ENCODE measurements around the gene SAMD4B.
"Not testable (repeated sequence)": the region's sequence is repeated elsewhere in the genome, so short reads cannot be mapped to it uniquely, and the experiment has no call there.

SAMD4B gene

GRCh38 chr19:39310558-39311311 lies 31.5 kb upstream of the SAMD4B start:
- no peak for DNase-seq

DNA sequence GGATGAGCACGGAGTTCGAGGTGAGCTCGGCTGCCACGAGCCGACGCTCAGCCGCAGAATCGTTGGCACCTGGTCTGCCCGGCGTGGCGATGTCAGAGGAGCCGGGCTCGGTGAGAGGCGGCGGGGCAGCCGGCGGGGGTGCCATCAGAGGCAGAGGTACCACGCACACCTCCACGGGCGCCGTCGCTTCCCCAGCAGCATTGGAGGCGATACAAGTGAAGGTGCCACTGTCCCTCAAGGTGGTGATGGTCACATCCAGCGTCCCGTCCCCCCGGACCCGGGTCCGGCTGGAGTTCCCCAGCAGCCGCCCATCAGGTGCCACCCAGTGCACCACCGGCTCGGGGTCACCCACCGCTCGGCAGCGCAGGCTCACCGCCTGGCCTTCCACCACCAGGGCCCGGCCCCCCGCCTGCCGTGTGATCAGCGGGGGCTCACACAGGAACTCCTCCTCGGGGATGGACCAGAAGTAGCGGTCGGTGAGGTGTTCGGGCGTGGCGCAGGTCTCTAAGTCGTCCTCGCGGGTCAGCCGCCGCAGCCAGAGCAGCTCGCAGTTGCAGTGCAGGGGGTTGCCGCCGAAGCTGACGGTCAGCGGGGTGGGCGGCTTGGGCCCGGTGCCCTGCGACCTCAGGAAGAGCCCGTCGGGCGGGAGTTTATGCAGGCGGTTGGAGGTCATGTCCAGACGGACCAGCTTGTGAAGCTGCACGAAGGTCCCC lies 28.0 kb upstream of the SAMD4B start:
- DNase-seq = no peak

DNA sequence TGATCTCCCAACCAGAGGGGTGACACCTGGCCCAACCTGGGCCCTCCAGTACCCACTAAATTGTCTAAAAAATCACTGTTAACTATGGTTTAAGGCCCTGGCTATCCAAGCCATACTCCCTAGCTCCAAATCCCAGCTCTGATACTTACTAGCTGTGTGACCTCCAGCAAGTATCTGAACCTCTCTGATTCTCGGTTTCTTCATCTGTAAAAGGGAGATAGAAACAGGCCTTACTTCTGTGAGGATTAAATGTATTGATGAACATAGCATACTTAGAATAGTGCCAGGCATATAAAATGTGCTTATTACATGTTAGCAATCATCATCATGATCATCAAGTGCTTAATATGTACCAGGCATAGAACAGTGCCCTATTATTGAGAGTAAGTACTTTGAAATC lies 26.3 kb upstream of the SAMD4B start:
- DNase-seq = no peak

DNA sequence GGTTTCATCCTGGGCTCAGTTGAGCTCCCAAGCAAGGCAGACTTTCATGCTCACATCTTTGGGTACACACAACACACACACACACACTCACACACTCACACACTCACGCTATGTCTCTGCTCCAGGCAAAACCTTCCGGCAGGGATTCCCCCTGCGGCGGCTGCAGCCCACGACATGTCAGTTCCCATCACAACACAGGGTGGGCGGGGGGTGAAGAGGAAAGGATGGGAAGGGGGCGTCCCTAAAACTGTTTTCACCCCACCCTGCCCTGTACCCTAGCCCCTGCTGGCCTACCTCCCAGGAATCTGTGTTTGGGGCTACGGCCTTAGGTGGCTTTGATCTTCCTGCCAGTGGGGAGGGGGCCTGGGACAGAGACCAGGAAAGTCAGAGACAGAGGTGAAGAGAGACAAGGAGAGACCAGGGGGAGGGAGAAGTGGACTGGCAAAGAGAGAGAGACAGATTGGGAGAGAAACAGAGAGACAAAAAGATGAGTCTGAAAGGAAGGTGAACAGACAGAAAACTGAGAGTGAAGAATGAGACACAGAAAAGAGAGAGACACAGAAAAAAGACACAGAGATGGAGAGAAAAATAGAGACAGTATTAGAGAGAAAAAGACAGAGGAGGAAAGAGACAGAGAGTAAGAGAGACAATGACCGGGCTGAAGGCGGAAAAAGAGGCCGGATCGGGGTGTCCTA lies 25.4 kb upstream of the SAMD4B start:
- DNase-seq = no peak

DNA sequence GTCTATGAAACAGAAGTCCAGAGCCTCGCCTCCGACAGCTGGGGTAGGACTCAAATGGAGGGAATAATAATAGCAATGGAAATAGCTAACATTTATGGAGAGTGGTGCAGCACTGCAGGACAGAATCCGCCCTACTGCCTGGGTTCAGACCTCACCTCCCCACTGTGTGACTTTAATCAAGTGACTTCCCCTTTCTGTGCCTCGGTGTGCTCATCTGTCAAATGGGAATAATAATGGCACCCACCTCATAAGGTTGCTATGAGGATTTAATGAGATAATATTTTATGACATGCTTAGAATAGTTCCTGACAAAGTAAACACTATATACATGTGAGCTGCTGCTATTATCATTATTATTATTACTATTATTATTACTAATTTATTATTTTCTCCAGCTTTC lies 24.7 kb upstream of the SAMD4B start:
- DNase-seq = no peak

GRCh38 chr19:39318071-39318470 lies 24.1 kb upstream of the SAMD4B start:
- no peak for DNase-seq

DNA sequence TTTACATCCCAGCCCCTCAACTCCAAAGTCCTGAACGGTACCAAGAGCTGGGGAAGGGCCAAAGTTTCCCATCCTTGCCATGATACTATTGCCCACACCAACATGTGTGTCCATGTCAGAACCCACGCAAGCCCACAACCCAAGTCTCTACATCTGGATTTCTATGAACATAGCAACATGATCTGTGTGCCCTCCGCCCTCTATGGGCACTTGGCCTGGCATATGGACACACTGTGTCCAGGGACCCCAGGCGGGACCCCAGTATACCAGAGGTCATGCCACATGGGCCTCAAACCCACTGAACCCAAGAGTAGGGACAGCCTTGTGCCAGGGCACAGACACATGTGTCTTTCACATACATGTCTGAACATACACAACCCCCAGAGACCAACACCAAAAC lies 23.5 kb upstream of the SAMD4B start:
- DNase-seq = no peak

GRCh38 chr19:39319098-39319891 lies 22.9 kb upstream of the SAMD4B start:
- DNase-seq = no peak

DNA sequence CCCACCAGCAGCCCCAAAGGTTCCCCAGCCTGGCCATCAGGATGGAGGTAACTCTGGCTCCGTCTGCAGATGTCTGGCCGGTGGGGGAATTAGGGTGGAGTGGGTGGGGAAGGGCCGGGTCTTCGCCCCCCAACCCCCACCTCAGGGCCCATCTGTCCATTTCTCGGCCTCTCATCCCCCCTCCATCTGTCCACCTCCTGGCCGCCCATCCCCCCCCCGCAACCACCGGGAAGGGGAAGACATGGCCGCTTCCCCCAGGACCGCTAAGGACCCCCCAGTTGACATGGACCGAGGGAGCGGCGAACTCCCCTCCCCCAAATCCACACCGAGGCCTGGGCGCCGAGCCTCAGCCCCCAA lies 22.4 kb upstream of the SAMD4B start:
- DNase-seq = no peak

DNA sequence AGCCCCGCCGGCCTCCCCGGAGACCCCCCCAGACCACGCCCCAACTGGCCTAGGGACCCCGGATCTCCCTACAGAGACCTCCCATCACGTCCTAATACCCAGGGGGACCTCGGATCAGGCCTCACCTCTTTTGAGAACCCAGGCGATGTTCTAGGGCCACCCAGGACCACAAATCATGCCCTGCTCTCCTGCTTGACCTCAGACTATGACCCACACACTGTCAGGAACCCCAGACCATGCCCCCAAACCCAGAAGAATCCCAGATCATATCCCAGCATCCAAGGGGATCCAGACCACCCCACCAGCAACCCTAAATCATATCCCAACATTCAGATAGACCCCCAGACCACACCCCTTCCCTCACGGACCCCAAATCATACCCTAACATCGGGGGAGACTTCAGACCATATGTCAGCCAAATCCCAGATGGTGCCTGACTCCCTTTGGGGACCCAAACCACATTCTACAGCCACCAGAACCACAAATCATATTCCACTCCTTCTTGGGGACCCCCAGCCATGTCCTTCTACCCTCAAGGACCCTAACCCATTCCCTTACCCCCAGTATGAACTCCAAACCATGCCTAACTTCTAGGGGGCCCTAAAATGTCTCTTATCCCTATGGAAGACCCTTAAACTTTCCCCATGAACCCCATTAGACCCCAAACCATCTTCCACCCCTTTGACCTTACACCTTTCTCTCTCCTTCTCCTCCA lies 20.9 kb upstream of the SAMD4B start:
- no peak for DNase-seq

DNA sequence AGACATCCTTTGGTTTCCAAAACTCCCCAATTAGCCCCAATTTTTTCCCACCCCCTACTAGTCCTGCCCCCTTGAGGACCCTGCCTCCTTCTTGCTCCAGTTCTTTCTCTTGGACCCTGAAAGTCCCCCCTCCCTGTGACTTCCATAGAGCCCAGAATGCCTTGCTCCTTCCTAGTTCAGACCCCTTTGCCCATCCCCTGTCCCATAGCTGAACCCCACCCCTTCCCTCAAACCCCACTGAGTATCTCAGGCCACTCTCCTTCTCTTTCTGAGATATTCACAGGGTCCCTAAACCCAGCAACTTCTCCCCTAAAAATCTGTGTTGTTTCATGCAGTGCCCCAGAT lies 20.4 kb upstream of the SAMD4B start:
- DNase-seq = no peak

- DNase-seq = no peak
Observed at GRCh38 chr19:39324242-39324842, 17.9 kb upstream of the SAMD4B start.

DNA sequence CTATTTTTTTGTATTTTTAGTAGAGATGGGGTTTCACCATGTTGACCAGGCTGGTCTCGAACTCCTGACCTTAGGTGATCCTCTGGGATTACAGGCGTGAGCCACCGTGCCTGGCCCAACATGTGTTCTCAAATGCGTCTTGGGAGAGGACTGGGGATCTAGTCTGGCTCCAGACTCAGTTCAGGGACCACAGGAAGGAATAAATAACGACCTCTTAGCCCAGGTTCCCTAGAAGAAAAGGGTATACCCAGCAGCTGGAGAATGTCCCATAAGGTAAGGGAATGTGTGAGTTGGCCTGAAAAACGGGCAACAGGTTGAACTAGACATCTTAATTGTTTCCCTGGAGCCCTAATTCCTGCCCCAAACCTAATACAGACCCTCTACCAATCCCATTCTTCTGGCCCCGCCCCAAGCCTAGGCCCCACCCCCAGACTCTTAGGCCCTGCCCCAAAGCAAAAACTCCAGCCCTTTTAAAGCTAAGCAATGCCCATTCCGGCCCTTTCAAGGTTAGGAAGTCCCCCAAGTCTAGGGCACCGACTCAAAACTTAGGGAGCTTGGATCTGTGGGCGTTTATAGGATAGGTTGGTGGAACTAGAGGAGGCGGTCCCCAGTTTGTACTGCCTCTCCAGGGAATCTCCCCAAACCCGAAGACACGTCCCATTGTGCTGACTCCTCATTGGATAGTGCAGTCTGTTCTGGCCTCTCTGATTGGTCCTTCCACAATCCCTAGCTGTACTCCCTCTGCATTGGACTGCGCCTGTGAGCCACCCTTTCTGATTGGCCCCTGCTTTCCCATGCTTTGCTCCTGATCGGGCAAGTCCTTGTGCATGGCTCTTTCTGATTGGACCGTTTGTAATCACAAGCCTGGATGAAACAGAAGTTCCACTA lies 16.2 kb upstream of the SAMD4B start:
- peak; percentile 28 for DNase-seq

GRCh38 chr19:39327363-39328045 lies 14.7 kb upstream of the SAMD4B start:
- no peak for DNase-seq

GRCh38 chr19:39328046-39328705 lies 14.0 kb upstream of the SAMD4B start:
- peak; percentile 64 for DNase-seq

DNA sequence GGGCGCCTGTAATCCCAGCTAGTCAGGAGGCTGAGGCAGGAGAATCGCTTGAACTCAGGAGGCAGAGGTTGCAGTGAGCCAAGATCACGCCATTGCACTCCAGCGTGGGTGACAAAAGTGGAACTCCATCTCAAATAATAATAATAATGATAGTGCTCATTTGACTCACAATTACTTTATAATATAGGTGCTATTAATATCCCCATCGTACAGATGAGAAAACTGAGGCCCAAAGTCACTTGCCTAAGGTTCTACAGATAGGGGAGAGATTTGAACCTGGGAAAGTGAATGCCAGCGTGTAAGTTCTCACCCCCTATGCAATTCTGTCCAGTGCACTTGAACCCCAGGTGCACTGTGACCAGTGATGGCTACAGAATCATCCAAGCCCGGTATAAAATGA lies 12.3 kb upstream of the SAMD4B start:
- no peak for DNase-seq

GRCh38 chr19:39332293-39332692 lies 9.9 kb upstream of the SAMD4B start:
- DNase-seq = no peak

- not testable (repeated sequence) for DNase-seq
Observed at GRCh38 chr19:39332738-39333137, 9.5 kb upstream of the SAMD4B start.

GRCh38 chr19:39333507-39333906 lies 8.7 kb upstream of the SAMD4B start:
- DNase-seq = no peak
